K562 (cell line): ENCODE results near the gene SSU72. TPM values are rescaled to one million over a fixed set of nuclear protein-coding genes. Genes with fewer than 3 reads are reported as not detected.

ENCODE experiments used
- CCNT2 ChIP-seq: IDR thresholded peaks from 2 replicates; pipeline ENCODE4 v1.6.1; 2011; ENCODE audit warnings: borderline replicate concordance, low read depth, mild to moderate bottlenecking, moderate library complexity, mixed read lengths, low read length; ENCODE audit not compliant: insufficient read length; ENCODE audit errors: extremely low read depth
- DLX4 ChIP-seq: fragments of 250-450 bp; sonication (Bioruptor Pico); IDR thresholded peaks from 2 replicates; pipeline ENCODE4 v1.6.1; 2021; ENCODE audit warnings: mild to moderate bottlenecking
- FOXA3 ChIP-seq, 2 experiments: fragments of 450-650 bp in 1 of 2; sonication (generic) in 1 of 2; formaldehyde crosslinking; IDR thresholded peaks in 1 of 2; conservative IDR thresholded peaks in 1 of 2; 2 replicates each; pipeline versions ENCODE4 v1.4.0 to v1.8.0; 2020 to 2022; ENCODE audit warnings: mild to moderate bottlenecking in 2 of 2, missing genetic modification reagents in 1 of 2
- HMGN3 ChIP-seq: IDR thresholded peaks from 2 replicates; pipeline ENCODE4 v1.6.1; 2011; ENCODE audit warnings: borderline replicate concordance, low read depth, mild to moderate bottlenecking, mixed read lengths, low read length; ENCODE audit not compliant: insufficient read length; ENCODE audit errors: extremely low read depth
- HNRNPK ChIP-seq: fragments of 200-400 bp; formaldehyde crosslinking; IDR thresholded peaks from one replicate; pipeline ENCODE4 v1.6.1; 2018; ENCODE audit warnings: mild to moderate bottlenecking, low read depth, low read length; ENCODE audit not compliant: poor library complexity, severe bottlenecking
- PYGO2 ChIP-seq: fragments of 450-650 bp; IDR thresholded peaks from 2 replicates; pipeline ENCODE4 v1.6.1; 2016; ENCODE audit warnings: mild to moderate bottlenecking, missing genetic modification characterization, moderate library complexity, missing compliant biosample characterization
- RBM39 ChIP-seq: fragments of 200-400 bp; formaldehyde crosslinking; optimal IDR thresholded peaks from 2 replicates; pipeline ENCODE3; 2018; ENCODE audit warnings: low read depth, low read length
- SIN3A ChIP-seq, 2 experiments: fragments of 150-350 bp in 1 of 2; IDR thresholded peaks; 2 replicates each; pipeline ENCODE4 v1.6.1; 2011 to 2016; ENCODE audit warnings: borderline replicate concordance in 2 of 2, low read depth in 2 of 2, low read length in 2 of 2, mild to moderate bottlenecking in 2 of 2, moderate library complexity in 2 of 2; ENCODE audit not compliant: control insufficient read depth in 1 of 2
- SRSF9 ChIP-seq: fragments of 200-400 bp; formaldehyde crosslinking; IDR thresholded peaks from 2 replicates; pipeline ENCODE4 v1.6.1; 2017; ENCODE audit warnings: low read depth, low read length, borderline replicate concordance
- TEAD4 ChIP-seq, 2 experiments: sonication (generic) in 1 of 2; formaldehyde crosslinking in 1 of 2; IDR thresholded peaks; 2 replicates each; pipeline versions ENCODE4 v1.6.1 to v1.8.0; 2012 to 2022; ENCODE audit warnings: borderline replicate concordance in 1 of 2, inconsistent platforms in 1 of 2, low read length in 1 of 2, mild to moderate bottlenecking in 1 of 2, missing genetic modification reagents in 1 of 2
- TFE3 ChIP-seq: fragments of 450-650 bp; formaldehyde crosslinking; IDR thresholded peaks from 2 replicates; pipeline ENCODE4 v1.4.0; 2020; ENCODE audit warnings: mild to moderate bottlenecking, mixed read lengths
- USF1 ChIP-seq: sonication (generic); formaldehyde crosslinking; IDR thresholded peaks from 2 replicates; pipeline ENCODE4 v1.9.0; 2022; ENCODE audit warnings: mild to moderate bottlenecking, missing genetic modification reagents
- XRCC3 ChIP-seq: fragments of 450-650 bp; IDR thresholded peaks from 2 replicates; pipeline ENCODE4 v1.6.1; 2017; ENCODE audit warnings: mild to moderate bottlenecking, moderate library complexity
- ZFX ChIP-seq: sonication (generic); formaldehyde crosslinking; IDR thresholded peaks from 2 replicates; pipeline ENCODE4 v1.8.0; 2022; ENCODE audit warnings: mild to moderate bottlenecking, missing genetic modification reagents, moderate library complexity
- ZKSCAN3 ChIP-seq: fragments of 250-450 bp; sonication (Bioruptor Pico); IDR thresholded peaks from 2 replicates; pipeline ENCODE4 v1.4.0; 2020
- ZNF24 ChIP-seq: fragments of 450-650 bp; IDR thresholded peaks from 2 replicates; pipeline ENCODE4 v1.6.1; 2016
- ZNF695 ChIP-seq: fragments of 450-650 bp; formaldehyde crosslinking; IDR thresholded peaks from 2 replicates; pipeline ENCODE4 v1.4.0; 2020; ENCODE audit warnings: mild to moderate bottlenecking, moderate library complexity
- ZNF75A ChIP-seq: fragments of 450-650 bp; formaldehyde crosslinking; IDR thresholded peaks from 2 replicates; pipeline ENCODE4 v1.4.0; 2020; ENCODE audit warnings: mild to moderate bottlenecking
- polyA plus RNA-seq, 8 experiments: library from polyadenylated mRNA; depleted of rRNA in 4 of 8; stranded (reverse) in 5 of 8; unstranded in 3 of 8; fragments of >200 nt; fragmentation: Nextera tagmentation in 2 of 8; fragmentation: Illumina TruSeq in 1 of 8; extraction: Ambion mirVana in 2 of 8; extraction: Trizol in 1 of 8; gene quantifications; 2 replicates each; pipeline versions ENCODE4 v1.2.1 to v1.2.3, GENCODE V29; 2011 to 2014; ENCODE audit warnings: inconsistent platforms in 1 of 8, missing spikeins in 1 of 8
- total RNA-seq, 7 experiments: library from RNA; depleted of rRNA in 6 of 7; stranded (reverse); fragments of >200 nt in 6 of 7; fragmentation: Illumina TruSeq in 2 of 7; extraction: Trizol in 2 of 7; gene quantifications; 2 replicates each; pipeline versions ENCODE4 v1.2.1 to v1.2.3, GENCODE V29; 2011 to 2021; ENCODE audit warnings: low replicate concordance in 1 of 7
- TF ChIP-seq, protein P1 (sequence below): sonication (generic); formaldehyde crosslinking; IDR thresholded peaks from 2 replicates; pipeline ENCODE4 v1.8.1; 2023; ENCODE audit warnings: mild to moderate bottlenecking, missing genetic modification reagents
- TF ChIP-seq, protein P2 (sequence below), 2 experiments: fragments of 450-650 bp; IDR thresholded peaks; 2 replicates each; pipeline ENCODE4 v1.6.1; 2016

SSU72 gene
- total and polyA plus RNA-seq, 9 of the 15 experiments (the other 6 are each of a cell fraction or from before 2014, with no cell fraction given), result 70.8 to 201 (median 94.6) TPM

DNA sequence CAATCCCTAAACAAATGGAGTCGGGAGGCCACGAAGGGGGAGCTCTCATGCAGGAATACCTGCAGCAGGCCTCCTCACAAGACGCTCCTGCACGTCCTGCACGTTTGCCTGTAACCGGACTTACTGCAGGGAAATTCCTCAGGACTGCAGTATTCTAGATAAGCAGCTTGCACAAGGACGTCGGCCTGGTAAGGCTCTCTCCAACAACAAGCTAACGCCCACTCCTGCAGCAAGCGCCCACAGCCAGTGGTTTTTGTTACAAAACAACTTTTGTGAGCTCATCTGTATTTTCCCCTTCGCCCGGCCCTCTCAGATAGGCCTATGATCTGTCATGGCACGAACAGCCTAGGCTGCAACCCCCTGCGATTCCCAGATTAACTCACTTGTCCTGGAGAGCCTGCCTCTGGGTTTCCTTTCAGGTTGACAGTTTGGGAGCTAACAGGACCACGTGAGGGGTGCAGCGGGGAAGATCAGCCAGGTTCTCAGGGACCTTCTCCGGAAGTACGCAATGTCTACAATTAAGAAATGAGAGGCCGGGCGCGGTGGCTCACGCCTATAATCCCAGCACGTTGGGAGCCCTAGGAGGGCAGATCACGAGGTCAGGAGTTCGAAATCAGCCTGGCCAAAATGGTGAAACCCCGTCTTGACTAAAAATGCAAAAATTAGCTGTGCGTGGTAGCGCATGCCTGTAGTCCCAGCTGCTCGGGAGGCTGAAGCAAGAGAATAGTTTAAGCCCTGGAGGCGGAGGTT is 39.7 kb upstream of the SSU72 start (continued):
- TF ChIP-seq SIN3A (IDR thresholded peaks at IDR 0.05; ENCODE audit: borderline replicate concordance in 2 of 2, control insufficient read depth in 1 of 2, low read depth in 2 of 2, low read length in 2 of 2), result peak in 1 of 2 experiments; percentile 58; a peak in 2 of 4 replicates
- TF ChIP-seq, protein P1, sequence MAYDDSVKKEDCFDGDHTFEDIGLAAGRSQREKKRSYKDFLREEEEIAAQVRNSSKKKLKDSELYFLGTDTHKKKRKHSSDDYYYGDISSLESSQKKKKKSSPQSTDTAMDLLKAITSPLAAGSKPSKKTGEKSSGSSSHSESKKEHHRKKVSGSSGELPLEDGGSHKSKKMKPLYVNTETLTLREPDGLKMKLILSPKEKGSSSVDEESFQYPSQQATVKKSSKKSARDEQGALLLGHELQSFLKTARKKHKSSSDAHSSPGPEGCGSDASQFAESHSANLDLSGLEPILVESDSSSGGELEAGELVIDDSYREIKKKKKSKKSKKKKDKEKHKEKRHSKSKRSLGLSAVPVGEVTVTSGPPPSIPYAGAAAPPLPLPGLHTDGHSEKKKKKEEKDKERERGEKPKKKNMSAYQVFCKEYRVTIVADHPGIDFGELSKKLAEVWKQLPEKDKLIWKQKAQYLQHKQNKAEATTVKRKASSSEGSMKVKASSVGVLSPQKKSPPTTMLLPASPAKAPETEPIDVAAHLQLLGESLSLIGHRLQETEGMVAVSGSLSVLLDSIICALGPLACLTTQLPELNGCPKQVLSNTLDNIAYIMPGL (CRISPR knock-in tag), result no peak
- peak; percentile 56 for TF ChIP-seq TFE3 (CRISPR knock-in tag)
- TF ChIP-seq ZNF24, result no peak
- peak; percentile 87 for TF ChIP-seq USF1 (CRISPR knock-in tag)
- TF ChIP-seq CCNT2, result no peak
- peak; percentile 85 for TF ChIP-seq TEAD4 (IDR thresholded peaks at IDR 0.05; ENCODE audit: low read length)
- TF ChIP-seq TEAD4 (CRISPR knock-in tag; IDR thresholded peaks at IDR 0.05; ENCODE audit: borderline replicate concordance), result 0 out of 2 replicates have a peak, but pooled peaks have one; percentile 62
- TF ChIP-seq XRCC3, result no peak
- TF ChIP-seq ZFX (CRISPR knock-in tag), result peak; percentile 56; the same call in 1 of the 2 replicates
- TF ChIP-seq DLX4 (CRISPR knock-in tag), result no peak
- no peak for TF ChIP-seq ZKSCAN3 (CRISPR knock-in tag)
- TF ChIP-seq, protein P2, sequence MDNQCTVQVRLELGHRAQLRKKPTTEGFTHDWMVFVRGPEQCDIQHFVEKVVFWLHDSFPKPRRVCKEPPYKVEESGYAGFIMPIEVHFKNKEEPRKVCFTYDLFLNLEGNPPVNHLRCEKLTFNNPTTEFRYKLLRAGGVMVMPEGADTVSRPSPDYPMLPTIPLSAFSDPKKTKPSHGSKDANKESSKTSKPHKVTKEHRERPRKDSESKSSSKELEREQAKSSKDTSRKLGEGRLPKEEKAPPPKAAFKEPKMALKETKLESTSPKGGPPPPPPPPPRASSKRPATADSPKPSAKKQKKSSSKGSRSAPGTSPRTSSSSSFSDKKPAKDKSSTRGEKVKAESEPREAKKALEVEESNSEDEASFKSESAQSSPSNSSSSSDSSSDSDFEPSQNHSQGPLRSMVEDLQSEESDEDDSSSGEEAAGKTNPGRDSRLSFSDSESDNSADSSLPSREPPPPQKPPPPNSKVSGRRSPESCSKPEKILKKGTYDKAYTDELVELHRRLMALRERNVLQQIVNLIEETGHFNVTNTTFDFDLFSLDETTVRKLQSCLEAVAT (IDR thresholded peaks at IDR 0.05), result peak in 1 of 2 experiments; percentile 58; a peak in 1 of 4 replicates
- TF ChIP-seq SRSF9, result no peak
- no peak for TF ChIP-seq RBM39
- TF ChIP-seq FOXA3 (CRISPR knock-in tag; conservative IDR thresholded peaks at IDR 0.05 in 1 of 2, IDR thresholded peaks at IDR 0.05 in 1 of 2), result peak in 1 of 2 experiments; percentile 77; a peak in 1 of 4 replicates
- no peak for TF ChIP-seq PYGO2 (tag)
- TF ChIP-seq ZNF75A (CRISPR knock-in tag), result no peak
- TF ChIP-seq HMGN3, result no peak
- no peak for TF ChIP-seq ZNF695
- no peak for TF ChIP-seq HNRNPK
